ENCODE data around the gene CBX6.

DNA sequence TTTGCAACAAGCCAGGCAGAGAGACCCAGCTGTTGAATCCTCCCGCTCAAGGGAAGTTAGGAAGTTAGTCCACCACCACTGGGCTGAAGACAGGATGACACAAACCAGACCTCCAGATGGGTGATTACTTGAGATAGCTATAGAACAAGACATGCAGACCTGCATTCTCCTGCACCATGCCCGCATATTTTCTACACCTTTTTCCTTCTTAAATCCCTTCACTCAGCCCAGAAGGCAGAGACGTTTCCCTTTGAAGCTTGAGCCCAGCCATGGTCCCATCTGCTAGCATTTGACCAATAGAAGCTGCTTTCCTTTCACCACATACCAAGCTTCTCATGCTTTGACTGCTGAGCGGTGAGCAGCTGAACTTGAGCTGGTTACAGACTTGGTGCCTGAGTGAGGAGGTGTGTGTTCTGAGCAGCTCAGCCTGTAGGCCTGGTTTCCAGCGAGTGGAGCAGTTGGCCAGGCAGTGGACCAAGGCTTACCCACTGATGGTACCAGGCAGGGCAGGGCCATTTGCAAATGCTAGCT, 29.2 kb upstream of the CBX6 start:
- TF ChIP-seq, protein P1, sequence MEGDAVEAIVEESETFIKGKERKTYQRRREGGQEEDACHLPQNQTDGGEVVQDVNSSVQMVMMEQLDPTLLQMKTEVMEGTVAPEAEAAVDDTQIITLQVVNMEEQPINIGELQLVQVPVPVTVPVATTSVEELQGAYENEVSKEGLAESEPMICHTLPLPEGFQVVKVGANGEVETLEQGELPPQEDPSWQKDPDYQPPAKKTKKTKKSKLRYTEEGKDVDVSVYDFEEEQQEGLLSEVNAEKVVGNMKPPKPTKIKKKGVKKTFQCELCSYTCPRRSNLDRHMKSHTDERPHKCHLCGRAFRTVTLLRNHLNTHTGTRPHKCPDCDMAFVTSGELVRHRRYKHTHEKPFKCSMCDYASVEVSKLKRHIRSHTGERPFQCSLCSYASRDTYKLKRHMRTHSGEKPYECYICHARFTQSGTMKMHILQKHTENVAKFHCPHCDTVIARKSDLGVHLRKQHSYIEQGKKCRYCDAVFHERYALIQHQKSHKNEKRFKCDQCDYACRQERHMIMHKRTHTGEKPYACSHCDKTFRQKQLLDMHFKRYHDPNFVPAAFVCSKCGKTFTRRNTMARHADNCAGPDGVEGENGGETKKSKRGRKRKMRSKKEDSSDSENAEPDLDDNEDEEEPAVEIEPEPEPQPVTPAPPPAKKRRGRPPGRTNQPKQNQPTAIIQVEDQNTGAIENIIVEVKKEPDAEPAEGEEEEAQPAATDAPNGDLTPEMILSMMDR (conservative IDR thresholded peaks at IDR 0.05; ENCODE audit: low read length), result no peak
- no peak for TF ChIP-seq EZH2phosphoT487 (IDR thresholded peaks at IDR 0.05; ENCODE audit: borderline replicate concordance)

All from Loucy (cell line).